Measurements from ENCODE around the gene PHLPP1.
"Not testable (repeated sequence)": the region's sequence is repeated elsewhere in the genome, so short reads cannot be mapped to it uniquely, and the experiment has no call there.

Gene PHLPP1

DNA sequence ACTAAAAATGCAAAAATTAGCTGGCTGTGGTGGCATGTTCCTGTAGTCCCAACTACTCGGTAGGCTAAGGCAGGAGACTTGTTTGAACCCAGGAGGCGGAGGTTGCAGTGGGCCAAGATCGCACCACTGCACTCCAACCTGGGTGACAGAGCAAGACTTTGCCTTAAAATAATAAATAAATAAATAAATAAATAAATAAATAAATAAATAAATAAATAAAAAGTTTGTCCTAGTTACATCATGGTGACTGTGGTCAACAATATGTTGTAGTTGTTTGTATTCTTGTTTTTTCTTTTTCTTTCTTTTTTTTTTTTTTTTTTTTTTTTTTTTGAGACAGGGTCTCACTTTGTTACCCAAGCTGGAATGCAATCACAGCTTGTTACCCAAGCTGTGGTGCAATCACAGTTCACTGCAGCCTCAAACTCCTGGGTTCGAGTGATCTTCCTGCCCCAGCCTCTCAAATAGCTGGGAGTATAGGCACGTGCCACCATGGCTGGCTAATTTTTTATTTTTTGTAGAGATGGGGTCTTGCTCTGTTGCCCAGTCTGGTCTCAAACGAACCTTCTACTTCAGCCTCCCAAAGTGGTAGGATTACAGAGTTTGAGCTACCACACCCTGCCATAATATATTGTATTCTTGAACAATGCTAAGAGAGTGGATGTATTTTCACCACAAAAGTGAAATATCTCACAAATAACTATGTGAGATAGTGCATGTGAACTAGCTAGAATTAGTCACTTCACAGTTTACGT, 185.0 kb downstream of the PHLPP1 start:
- no peak for DNase-seq

DNA sequence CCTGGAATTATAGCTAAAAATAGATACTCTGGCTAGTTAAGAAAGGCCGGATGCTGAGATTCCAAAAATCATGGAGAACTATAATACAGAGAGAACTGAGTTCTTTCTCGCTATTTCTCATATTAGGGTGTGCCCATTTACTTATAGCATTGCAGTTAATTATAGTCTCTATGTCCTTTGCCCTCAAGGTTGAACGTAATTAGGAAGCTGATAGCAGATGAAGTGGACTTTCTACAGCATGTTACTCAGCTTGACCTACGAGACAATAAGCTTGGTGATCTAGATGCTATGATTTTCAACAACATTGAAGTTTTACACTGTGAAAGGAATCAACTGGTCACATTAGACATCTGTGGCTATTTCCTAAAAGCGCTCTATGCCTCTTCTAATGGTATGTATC, 187.4 kb downstream of the PHLPP1 start:
- DNase-seq, result no peak

DNA sequence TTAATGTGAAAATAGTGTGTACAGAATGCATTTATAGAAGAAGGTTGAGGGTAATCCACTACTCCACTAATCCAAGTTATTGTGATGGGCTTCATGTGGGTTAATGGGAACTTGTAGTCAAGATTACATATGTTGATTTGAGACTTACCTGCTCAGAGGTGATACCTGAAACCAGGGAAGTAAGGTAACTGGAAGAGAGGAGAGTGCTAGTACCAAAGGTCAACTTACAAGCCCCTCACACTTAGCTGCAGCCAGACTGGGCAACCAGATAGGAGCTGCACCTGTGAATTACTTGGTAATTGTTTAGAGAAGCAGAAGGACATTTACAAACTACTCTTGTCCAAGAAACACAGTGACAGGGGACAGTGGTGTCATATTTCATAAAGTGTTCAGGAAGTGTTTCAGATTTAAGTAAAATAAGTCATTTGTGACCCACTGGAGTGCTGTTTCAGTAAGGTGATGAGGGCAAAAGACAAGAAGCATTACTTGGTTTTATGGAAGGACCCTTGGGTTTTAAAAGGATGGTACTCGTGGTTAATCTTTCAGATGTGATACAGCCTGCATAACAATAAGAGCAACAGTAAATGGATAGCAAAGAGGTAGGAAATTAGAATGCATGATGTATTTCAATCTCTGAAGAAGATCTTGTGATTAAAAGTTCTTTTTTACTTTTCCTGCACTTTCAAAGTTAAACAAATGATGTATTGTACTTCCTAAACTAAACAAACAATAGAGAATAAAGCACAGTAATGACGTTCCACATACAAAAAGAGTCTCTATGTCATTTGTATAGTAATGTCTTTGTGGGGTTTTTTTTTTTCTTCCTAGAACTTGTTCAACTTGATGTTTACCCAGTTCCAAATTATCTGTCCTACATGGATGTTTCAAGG, 189.3 kb downstream of the PHLPP1 start:
- no peak for DNase-seq

DNA sequence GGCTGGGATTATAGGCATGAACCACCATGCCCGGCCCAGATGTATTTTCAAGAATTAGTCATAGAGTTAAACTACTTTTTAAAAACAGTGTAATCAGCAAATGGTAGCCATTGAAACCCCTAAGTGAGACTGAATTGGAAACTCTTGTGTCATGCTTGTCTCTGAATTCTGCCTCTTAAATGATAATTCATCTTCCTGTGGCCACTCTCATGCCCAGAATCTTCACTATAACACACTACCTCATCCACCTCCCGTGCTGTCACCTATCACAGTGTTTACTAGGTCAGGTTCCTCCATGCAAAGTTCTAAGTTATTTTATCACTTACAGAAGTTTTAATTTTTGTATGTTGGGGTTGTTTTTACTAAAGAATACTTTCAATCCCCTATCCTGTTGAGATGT, 197.5 kb downstream of the PHLPP1 start:
- DNase-seq, result no peak

DNA sequence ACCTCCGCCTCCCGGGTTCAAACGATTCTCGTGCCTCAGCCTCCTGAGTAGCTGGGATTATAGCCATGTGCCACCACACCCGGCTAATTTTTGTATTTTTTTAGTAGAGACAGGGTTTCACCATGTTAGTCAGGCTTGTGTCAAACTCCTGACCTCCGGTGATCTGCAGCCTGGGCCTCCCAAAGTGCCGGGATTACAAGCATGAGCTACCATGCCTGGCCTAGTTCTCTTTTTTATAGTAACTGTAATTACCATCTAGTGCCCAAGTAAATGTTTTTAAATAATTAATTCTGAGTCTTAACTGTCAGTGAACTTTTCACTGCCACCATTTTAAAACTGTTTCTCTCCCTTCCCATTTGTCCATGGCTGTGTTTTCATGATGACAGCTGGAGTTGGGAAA, 198.5 kb downstream of the PHLPP1 start:
- not testable (repeated sequence) for DNase-seq

DNA sequence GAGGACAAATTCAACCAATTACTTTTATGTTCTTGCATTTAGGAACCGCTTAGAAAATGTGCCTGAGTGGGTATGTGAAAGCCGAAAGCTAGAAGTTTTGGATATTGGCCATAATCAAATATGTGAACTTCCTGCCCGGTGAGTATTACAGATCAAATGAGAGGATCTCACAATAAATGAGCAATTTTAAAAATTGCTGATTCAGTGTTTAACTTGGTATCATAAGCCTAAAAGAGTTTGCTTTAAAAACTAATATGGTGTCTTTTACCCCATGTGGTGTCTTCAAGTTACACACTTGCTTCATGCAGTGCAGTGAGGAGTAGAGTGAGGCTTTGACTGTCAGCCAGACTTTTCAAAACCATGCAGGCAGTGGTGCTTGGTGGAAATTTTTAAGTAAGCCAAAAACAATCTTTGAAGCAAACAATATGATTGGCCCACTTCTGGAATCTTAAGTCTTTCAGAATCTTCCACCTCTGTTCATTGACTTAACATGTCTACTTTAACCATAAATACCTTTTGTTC, 199.6 kb downstream of the PHLPP1 start:
- no peak for DNase-seq

DNA sequence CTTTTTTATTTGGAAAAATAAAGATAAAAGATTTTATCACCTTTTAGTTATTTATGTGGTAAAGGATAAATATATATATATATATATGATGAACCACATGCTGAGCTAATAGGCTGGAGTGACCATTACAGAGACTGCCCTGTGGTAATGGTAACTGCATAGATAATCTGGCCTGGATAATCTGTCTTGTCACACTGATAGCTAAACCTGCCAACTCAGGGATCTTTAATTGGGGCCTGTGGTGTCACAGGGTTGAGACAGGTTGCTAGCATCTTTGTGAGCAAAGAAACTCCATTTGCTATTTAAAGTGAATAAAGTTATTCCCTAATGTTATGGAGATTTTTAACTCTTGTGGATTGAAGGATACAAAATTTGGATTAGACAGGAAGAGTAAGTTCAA, 203.0 kb downstream of the PHLPP1 start:
- no peak for DNase-seq

DNA sequence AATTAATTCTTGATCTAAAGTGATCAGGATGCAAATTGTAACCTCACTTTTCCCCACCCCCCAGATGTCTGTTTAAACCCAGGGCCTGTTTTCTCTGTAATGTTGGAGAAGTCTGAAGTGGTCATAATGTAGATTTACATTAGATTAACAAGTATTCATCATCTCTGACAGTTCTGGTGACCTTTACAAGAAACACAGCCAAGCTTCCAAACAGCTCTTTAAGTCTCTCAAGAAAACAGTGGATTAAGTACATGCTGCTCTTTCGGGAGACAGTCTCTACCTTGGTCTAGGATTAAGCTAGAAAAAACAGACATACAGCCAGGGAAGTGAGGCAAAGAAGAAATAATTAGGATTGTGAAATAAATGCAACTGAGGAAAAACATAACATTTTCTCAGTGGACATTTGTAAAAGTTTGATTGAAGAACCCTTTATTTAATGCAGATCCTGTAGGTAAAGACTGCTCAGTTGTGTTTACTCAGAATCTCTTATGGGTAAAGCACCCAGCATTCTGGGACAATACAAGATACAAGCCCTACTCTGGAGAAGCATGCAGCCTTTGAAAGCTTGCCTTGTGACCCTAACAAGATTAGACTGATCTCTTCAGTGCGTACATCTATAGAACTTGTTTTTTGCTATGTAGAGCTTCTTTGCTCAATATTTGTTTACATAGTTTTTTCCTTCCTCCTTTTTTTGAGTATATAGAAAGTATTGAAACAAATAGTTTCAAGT, 203.9 kb downstream of the PHLPP1 start:
- DNase-seq, result no peak

DNA sequence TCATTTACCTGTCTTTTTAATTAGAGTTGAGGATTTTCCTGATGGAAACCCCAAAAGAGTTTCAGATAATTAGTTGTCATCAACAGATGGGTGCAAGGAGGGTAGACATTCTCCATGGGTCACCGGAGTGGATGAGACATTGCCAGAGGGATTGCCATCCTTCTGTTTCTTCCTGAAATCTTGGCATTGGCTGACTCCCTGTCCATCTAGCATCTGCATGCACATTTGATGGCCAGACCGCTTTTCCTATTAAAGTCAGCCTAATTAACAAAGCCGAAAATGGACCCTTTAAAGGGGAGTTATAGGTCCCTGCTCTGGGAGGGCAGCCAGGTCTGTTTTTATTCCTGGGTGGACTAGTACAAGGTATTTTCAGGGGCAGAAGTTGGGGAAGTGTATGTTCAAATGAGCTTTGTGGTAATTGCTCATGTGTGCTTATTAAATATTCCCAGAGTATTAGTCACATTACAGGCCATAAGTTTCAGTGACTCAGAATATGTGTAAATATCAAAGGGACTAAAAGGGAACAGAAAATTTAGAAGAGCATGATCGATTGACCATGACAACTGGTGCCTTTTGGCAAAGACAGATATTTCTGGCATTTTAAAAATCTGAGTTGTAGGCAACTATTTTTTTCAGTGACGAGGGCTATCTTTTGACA, 209.8 kb downstream of the PHLPP1 start:
- peak; percentile 65 for DNase-seq

DNA sequence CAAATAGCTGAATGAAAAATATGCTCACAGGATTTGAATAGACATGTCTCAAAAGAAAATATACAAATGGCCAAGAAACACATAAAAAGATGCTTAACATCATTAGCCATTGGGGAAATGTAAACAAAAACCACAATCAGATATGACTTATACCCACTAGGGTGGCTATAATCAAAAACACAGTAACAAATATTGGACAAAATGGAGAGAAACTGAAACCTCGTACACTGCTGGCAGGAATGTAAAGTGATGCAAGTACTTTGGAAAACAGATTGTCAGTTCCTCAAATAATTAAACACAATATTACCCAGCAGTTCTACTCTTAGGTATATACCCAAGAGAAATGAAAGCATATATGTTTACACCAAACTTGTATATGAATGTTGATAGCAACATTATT, 213.0 kb downstream of the PHLPP1 start:
- DNase-seq, result peak; percentile 65

DNA sequence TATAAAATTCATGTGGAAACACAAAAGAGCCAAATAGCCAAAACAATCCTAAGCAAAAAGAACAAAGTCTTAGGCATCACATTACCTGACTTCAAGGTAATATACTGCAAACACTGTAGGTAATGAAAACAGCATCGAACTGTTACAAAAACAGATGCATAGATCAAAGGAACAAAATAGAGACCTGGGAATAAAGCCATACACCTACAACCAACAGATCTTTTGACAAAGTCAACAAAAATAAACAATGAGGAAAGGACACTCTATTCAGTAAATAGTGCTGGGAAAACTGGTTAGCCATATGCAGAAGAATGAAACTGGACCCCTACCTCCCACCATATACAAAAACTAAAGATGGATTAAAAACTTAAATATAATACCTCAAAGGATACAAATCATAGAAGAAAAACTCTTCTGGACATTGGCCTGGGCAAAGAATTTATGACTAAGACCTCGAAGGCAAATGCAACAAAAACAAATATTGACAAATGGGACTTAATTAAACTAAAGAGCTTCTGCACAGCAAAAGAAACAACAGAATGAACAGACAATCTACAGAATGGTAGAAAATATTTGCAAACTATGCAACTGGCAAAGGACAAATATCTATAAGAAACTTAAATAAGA, 218.0 kb downstream of the PHLPP1 start:
- no peak for DNase-seq

DNA sequence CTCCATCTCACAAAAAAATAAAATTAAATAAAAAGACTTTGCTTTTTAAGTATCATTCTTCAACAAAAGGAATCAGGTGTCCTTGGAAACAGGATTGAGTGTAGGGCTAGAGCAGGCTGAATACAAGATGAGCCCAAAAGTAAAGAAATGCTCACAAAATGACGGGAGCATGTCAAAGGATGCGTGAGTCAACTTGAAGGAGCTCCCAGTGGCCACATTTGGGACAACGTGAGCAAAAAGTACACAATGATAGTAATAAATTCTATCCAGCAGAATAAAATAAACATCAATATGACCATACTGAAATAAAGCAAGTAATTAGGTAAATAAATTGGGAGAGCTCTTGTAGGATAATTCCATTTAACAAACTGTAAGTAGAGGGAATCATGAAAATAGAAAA, 220.7 kb downstream of the PHLPP1 start:
- DNase-seq, result no peak

DNA sequence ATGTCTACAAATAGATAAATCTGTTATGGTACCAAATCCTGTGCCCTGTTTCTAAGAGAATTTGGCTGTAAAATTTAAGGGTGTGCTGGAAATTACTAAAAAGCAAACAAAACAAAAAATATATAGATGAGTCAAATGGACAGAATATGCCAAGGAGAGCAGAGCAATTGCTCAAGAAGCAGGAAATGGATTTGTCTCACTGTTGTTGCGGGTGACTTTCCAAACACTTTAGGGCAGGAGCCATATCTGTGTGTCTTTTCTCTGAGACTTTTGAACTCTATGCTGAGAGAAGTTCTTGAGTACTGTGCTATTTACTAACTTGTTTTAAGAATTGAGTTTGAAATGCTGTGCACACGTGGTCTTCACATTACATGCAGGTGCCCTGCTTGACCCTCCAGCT, 221.7 kb downstream of the PHLPP1 start:
- DNase-seq, result peak; percentile 31

DNA sequence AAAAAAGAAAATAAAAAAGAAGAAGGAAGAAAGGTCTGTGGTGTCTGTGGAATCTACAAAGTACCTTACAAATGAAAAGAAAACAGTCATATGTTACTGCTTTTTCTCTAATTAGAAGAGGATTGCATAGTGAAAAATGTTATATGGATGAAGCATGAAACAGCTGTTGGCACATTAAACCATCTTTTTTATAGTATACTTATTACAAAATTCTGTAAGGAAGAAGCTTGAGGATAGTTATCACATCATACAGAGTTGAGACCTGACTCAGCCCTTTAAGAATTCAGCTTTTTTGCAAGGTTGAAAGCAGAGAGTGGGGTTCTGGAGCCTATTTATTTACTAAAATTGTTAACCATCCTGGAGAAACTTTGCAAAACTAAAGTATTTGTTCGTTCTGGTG, 222.7 kb downstream of the PHLPP1 start:
- DNase-seq, result peak; percentile 14

DNA sequence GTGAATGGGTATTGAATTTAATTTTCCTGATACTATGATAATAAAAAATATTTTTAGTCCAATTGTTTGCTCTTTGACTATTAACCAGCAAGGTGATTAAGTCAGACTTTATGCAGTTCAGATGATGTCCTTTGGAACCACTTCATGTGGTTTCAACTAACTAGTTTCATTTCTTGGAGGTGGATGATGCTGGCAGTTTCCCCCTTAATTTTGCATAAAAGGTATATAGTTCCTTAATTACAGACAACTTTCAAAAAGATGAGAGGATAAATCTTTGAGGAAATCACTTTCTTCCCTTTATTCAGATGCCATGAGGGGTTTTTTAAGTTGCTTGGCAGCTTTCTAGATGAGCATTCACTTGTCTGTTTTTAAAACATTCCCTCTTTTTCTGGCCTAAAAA, 223.1 kb downstream of the PHLPP1 start:
- peak; percentile 51 for DNase-seq

DNA sequence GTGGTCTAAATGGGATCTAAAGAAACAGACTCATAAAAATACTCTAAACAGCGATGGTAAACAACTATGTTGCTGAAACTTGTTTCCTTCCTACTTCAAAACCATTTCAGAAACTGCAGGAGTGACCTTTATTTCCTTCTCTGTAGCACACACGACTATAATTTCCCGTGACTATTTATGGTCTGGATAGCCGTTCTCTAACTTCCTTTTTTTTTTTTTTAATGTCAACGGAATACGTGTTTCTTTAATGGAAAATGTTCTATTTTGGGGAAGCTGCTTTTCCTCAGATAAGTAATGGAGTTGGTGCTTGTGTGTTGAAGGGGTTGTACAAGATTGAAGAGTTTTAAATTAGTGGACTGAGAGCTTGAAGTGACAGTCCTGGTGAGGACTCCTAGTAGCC, 224.1 kb downstream of the PHLPP1 start:
- peak; percentile 86 for DNase-seq

DNA sequence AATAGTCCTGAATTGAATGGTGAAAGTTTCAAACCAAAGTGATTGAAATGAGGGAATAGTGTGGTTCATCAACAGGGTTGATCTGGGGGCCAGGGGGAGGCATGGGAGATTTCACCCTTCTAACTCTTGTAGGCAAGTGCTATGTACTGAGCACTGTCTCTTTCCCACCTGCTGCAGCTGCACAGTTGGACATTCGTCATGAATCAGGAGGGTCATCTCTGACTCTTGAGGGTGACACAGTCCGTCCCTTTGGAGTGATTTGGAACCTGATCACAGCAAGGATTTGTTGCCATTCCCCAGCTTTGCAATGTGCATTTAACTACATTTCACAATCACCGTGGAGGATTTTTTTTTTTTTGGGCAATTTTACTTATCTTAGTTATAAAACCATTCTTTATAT, 224.6 kb downstream of the PHLPP1 start:
- peak; percentile 5 for DNase-seq

DNA sequence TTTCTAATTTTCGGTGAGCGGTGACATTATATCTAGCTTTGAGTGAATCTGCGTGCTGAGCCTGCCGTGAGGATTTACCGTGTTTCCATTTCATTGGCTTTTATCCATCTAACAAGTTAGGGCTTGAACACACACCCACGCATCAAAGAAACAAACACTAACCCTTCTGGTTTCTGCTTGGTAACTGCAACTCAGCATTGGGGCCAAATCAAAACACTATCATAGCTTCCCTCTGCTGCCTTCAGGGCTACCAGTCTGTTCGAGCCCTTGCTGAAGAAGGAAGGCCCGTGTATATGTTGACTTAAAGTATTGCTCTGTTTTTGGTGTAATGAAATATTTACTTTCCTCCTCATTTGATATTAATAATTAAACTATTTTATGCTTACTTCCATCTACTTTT, 227.2 kb downstream of the PHLPP1 start:
- DNase-seq, result no peak

DNA sequence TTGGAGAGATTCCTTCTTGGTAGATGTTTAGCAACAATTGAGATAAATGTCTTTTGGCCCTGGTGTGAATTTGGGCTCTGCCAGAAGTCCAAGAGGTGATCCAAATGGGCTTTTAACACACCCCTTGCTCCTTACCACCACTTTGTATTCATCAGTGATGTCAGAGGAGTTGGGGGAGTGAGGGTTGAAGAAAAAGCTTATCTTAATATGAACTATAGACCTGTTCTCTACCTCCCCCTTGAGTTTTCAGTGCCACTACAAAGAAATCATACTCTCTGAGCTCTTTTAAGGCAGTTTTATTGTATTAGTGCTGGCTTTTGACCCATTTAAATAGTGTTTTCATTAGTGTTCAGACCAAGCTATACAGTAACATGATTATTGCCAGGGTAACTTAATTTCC, 229.1 kb downstream of the PHLPP1 start:
- no peak for DNase-seq

DNA sequence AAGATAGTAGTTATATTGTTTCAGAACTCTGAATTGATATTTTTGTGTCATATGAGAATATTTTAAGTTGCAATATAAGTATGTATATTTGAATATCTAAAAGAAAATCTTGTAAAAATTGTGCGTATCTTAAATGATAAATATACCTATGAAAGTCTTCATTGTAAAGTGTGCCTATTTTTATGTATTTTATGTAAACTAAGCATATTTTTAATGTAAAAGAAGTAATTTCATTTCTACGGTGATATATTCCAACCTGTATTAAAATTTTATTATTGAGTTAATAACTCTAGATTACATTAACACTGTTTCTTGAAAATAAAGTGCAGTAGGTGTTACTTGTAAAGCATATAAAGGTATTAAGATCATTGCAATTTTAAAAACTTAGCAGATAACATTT, 233.4 kb downstream of the PHLPP1 start:
- DNase-seq, result no peak

DNA sequence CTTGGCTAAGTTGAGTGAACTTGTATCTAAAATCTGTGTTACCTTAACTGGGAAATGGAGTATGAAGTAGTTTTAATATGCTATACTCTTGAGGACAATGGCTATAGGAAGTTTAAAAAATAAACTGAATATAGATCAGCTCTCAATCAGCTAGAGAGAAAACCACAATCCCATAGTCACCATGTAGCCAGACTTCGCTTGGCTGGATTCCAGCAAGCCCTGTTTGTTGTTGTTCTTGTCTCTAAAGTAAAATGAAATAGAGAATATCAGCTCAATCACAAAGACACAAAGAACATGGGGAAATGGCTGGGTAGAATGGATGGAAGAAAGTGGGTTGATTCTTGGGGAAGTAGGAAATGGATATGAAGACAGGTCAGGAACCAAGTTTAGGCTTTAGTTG, 234.9 kb downstream of the PHLPP1 start:
- no peak for DNase-seq

DNA sequence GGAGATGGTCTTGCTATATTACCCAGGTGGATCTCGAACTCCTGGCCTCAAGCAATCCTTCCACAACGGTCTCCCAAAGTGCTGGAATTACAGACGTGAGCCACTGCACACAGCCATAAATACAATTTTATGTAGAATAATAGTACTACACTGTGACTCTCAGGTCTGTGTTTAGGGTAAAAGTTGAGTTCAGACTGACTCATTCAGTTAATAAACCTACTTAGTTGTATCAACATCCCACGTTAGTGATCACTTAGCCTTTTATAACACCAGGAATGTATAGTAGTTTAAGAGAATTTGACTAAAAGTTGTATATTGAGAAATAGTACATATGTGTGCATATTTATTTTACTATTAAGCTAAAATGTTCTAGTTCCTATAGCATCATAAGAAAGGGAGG, 237.5 kb downstream of the PHLPP1 start:
- no peak for DNase-seq
